Measurements from ENCODE around the gene C5AR2.
"Not testable (repeated sequence)": the region's sequence is repeated elsewhere in the genome, so short reads cannot be mapped to it uniquely, and the experiment has no call there.

Gene C5AR2

DNA sequence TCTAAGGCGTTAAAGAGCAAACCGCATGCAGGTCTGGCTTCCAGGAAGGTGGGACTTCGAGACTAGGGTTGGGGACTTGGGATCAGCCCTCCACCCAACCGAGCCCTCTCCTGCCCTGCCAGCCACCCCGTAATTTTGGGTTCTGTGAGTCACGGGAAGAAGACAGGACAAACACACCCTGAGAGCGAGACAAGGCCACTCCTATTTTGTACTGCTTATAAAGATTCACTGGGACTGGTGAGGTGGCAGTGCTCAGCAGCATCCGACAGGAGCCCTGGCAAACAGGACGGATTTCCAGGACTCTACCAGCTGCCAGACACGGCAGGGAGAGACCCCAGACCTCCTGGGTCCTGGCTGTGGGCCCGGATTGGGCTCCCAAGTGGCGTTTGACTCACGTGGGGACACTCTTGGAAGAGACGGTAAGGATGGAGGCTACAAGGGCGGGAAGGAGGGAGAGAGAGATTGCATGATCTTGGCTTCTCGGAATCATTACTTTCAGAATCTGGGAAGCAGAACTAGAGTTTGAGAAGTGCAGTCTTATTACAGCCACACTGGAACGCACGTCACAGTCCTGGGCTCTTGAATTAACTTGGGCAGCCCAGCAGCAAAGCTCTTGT is at the start of gene C5AR2:
TSS of gene C5AR2 (plus strand) at position 245 of the 617 bp plus-strand sequence. CDS start 8,625 bp downstream, outside the sequence.
- DNase-seq (ENCODE audit: extremely low read depth, low read depth), result no peak
- TF ChIP-seq, protein P1, sequence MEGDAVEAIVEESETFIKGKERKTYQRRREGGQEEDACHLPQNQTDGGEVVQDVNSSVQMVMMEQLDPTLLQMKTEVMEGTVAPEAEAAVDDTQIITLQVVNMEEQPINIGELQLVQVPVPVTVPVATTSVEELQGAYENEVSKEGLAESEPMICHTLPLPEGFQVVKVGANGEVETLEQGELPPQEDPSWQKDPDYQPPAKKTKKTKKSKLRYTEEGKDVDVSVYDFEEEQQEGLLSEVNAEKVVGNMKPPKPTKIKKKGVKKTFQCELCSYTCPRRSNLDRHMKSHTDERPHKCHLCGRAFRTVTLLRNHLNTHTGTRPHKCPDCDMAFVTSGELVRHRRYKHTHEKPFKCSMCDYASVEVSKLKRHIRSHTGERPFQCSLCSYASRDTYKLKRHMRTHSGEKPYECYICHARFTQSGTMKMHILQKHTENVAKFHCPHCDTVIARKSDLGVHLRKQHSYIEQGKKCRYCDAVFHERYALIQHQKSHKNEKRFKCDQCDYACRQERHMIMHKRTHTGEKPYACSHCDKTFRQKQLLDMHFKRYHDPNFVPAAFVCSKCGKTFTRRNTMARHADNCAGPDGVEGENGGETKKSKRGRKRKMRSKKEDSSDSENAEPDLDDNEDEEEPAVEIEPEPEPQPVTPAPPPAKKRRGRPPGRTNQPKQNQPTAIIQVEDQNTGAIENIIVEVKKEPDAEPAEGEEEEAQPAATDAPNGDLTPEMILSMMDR (IDR thresholded peaks at IDR 0.05; ENCODE audit: low read depth, low read length), result no peak

DNA sequence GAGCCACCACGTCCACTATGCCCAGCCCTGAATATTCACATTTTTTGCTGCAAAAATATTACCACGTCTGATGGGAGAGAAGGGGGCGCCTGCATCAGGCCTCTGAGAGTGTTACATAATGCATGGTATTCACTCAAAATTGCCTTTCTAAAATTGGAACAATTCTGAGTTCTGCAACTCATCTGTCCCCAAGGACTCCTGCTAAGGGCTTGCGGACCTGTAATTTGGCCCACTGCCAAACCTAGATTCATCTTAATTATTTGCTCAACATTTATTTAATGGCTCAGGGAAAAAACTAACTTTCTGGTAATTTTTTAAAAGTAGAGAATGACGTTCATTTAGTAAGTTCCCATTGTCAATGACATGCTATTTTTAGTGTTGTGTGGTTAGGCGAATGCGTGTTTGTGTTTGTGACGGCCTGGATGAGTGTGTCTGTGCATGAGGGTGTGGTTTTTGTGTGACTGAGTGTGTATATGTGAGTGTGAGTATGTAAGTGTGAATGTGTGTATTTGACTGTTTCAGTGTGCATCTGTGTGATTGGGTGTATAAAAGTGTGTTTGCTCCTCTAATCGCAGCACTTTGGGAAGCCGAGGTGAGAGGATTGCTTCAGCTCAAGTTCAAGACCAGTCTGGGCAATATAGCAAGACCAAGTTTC is 48.4 kb upstream of the C5AR2 start:
- DNase-seq (ENCODE audit: extremely low read depth, low read depth), result no peak
- TF ChIP-seq, protein P1 (IDR thresholded peaks at IDR 0.05; ENCODE audit: low read depth, low read length), result no peak

DNA sequence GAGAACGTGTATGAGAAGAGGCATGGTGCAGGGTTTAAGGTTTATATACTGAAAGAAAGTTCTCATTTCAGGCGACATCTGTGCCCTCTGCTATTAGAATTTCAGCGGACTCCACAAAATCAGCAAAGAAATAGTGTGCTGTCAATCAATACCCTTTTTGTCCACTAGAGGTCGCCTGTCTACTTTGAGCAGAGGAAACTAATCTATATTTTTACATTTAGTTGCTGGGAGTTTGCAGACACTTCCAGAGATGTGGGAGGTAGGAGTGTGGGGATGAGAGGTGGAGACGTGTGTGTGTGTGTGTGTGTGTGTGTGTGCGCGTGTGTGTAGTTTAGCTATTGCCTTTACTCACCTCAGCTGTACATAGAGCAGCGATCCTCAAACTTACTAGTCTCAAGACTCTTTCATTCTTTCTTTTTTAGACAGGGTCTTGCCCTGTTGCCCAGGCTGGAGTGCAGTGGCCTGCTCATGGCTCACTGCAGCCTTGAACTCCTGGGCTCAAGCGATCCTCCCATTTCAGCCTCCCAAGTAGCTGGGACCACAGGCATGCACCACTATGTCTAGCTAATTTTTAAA is 47.6 kb upstream of the C5AR2 start:
- TF ChIP-seq, protein P1 (IDR thresholded peaks at IDR 0.05; ENCODE audit: low read depth, low read length), result peak; percentile 79
- no peak for DNase-seq (ENCODE audit: extremely low read depth, low read depth)

DNA sequence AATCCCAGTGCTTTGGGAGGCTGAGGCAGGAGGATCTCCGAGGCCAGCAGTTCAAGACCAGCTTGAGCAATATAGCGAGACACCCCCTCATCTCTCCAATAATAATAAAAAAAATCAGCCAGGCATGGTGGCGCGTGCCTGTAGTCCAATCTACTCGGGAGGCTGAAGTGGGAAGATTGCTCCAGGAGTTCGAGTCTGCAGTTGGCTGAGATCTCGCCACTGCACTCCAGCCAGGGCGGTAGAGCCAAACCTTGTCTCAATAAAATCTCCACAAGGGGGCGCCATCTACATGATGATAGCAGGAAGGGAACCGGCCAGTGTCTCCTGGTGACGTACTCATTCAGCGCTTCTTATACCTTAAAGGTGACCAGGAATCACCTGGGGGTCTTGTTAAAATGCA is 35.9 kb upstream of the C5AR2 start:
- TF ChIP-seq, protein P1 (IDR thresholded peaks at IDR 0.05; ENCODE audit: low read depth, low read length), result peak; percentile 73
- peak; percentile 48 for DNase-seq (ENCODE audit: extremely low read depth, low read depth)

DNA sequence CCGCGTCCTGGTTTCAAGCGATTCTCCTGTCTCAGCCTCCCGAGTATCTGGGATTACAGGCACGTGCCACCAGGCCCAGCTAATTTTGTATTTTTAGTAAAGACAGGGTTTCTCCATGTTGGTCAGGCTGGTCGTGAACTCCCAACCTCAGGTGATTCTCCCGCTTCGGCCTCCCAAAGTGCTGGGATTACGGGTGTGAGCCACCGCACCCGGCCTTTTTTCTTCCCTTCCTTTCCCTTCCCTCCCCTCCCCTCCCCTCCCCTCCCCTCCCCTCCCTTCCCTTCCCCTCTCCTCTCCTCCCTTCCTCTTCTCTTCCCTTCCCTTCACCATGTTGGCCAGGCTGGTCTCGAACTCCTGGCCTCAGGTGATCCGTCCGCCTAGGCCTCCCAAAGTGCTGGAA is 31.1 kb upstream of the C5AR2 start:
- not testable (repeated sequence) for DNase-seq (ENCODE audit: extremely low read depth, low read depth)

DNA sequence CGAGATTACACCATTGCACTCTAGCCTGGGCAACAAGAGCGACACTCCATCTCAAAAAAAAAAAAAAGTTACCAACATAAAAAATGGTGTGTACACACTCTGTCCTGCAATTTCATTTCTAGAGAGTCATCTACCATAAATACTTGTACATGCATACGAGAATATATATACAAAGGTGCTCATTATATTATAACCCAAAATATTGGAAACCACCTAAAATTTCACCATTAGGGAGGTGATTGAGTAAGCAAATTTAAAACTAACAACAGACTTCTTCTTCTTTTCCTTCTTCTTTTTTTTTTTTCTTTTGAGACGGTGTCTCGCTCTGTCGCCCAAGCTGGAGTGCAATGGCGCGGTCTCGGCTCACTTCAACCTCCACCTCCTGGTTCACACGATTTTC is 29.7 kb upstream of the C5AR2 start:
- TF ChIP-seq, protein P1 (IDR thresholded peaks at IDR 0.05; ENCODE audit: low read depth, low read length), result no peak
- no peak for DNase-seq (ENCODE audit: extremely low read depth, low read depth)

DNA sequence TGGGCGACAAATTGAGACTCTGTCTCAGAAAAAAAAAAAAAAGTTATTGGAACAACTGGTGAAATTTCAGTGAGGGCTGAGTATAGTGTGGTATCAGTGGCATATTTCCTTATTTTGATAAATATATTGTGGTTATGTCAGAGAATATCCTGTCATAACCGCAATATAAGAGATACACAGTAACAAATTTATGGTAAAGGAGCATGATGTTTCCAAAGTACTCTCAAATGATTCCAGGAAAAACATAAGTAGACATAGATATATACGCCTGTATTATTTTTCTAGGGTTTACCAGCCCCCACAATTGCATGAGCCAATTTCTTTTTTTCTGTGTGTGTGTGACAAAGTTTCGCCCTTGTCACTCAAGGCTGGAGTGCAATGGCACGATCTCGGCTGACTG is 28.0 kb upstream of the C5AR2 start:
- no peak for DNase-seq (ENCODE audit: extremely low read depth, low read depth)
- TF ChIP-seq, protein P1 (IDR thresholded peaks at IDR 0.05; ENCODE audit: low read depth, low read length), result no peak

All from AG09319 (cell line).